Activated naive CD8-positive, alpha-beta T cell treated with anti-CD3 and anti-CD28 coated beads, Interleukin-2, amount 10 ng/mL, durations not matched to agents 7 days and 5 days (primary cell): Measurements from ENCODE around the gene TPRX2. TPM values are rescaled to one million over a fixed set of nuclear protein-coding genes. Genes with fewer than 3 reads are reported as not detected.

Experiments
- ATAC-seq: fragments of 150-1000 bp; cut with Tn5 transposase; one replicate; pipeline ENCODE4 v1.10.0; 2021; ENCODE audit warnings: low read depth, moderate library complexity
- POLR2A ChIA-PET: fragments of 350-600 bp; sonication (Branson Sonifier 250); formaldehyde crosslinking; loops from one replicate; lab custom pipeline; 2021; ENCODE audit warnings: antibody characterized with exemption; lab: Charles Lee
- DNase-seq: peaks from one replicate; pipeline ENCODE4 v3.0.0; 2021
- H3K27ac Mint-ChIP-seq: one replicate; pipeline ENCODE4 v1.8.0; 2022; ENCODE audit warnings: mild to moderate bottlenecking, mixed read lengths
- H3K27me3 Mint-ChIP-seq: one replicate; pipeline ENCODE4 v1.8.0; 2022; ENCODE audit warnings: mild to moderate bottlenecking, moderate library complexity, mixed read lengths
- H3K36me3 Mint-ChIP-seq: one replicate; pipeline ENCODE4 v1.8.0; 2021; ENCODE audit warnings: mild to moderate bottlenecking, mixed read lengths
- H3K4me1 Mint-ChIP-seq: one replicate; pipeline ENCODE4 v1.8.0; 2021; ENCODE audit warnings: mixed read lengths
- H3K4me3 Mint-ChIP-seq: one replicate; pipeline ENCODE4 v1.8.0; 2022; ENCODE audit warnings: mild to moderate bottlenecking, moderate library complexity, mixed read lengths
- H3K9me3 Mint-ChIP-seq: one replicate; pipeline ENCODE4 v1.8.0; 2021; ENCODE audit warnings: mixed read lengths
- total RNA-seq, 2 experiments: library from RNA; stranded (reverse); gene quantifications; one replicate each; pipeline ENCODE4 v1.2.3, GENCODE V29; 2021

The TPRX2 gene
- total RNA-seq, 2 experiments from 2014 or later, result not detected

GRCh38 chr19:47881757-47882156 lies 22.7 kb downstream of the TPRX2 start:
- ATAC-seq (no peak), DNase-seq (no peak)
- H3K4me1 Mint-ChIP-seq, result no peaks in the 10 kb centered on the region
- no peak overlapping the region for H3K4me3 Mint-ChIP-seq
- H3K36me3 Mint-ChIP-seq, result no peaks in the 10 kb centered on the region
- peaks cover 4% of the 10 kb centered on the region for H3K9me3 Mint-ChIP-seq
- H3K27me3 Mint-ChIP-seq, result peaks cover 17% of the 10 kb centered on the region
- H3K27ac Mint-ChIP-seq, result no peak overlapping the region
- POLR2A ChIA-PET, result no interaction called here

DNA sequence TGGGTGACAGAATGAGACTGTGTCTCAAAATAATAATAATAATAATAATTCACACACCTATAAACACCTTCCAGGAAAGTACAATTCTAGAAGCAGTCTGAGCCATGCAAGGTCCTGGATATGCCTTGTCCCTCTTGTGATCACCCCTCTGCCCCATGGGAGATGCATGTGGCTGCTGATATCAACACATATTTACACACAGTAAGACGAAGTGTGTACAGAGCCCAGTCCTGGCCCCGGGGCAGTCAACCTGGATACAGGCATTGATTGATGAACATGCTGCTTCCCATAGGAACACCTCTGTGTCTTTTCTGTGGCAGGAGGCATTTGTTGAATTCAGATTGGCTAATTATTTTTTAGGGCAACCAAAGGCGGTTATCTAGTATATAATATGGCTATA lies 23.9 kb downstream of the TPRX2 start:
- DNase-seq, result no peak
- H3K27ac Mint-ChIP-seq, result no peak overlapping the region
- no peak overlapping the region for H3K4me3 Mint-ChIP-seq
- POLR2A ChIA-PET, result no interaction called here
- no peaks in the 10 kb centered on the region for H3K36me3 Mint-ChIP-seq
- H3K9me3 Mint-ChIP-seq, result peaks cover 4% of the 10 kb centered on the region
- peaks cover 19% of the 10 kb centered on the region for H3K27me3 Mint-ChIP-seq
- no peak for ATAC-seq
- no peaks in the 10 kb centered on the region for H3K4me1 Mint-ChIP-seq

DNA sequence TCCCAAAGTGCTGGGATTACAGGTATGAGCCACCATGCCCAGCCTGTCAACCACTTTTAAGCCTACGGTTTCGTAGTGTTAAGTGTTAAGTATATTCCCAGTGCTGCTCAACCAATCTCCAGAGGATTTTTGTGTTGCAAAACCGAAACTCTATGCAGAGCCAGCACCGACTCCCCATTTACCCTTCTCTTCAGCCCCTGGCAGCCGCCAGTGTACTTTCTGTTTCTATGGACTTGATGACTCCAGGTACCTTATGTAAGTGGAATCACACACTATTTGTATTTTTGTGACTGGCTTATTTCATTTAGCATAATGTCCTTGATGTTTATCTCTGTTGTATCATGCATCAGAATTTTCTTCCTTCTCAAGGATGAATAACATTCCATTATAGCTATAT lies 26.0 kb downstream of the TPRX2 start:
- Mint-ChIP-seq H3K27ac (no peak overlapping the region), H3K4me1 (no peaks in the 10 kb centered on the region), H3K9me3 (no peaks in the 10 kb centered on the region), H3K4me3 (no peak overlapping the region), H3K36me3 (no peaks in the 10 kb centered on the region), H3K27me3 (peaks cover 21% of the 10 kb centered on the region)
- ATAC-seq (no peak), DNase-seq (no peak)
- POLR2A ChIA-PET, result no interaction called here

- Mint-ChIP-seq H3K4me3 (no peak within 1 kb of the TSS), H3K4me1 (no peaks in the 10 kb centered on the region), H3K27ac (no peak within 1 kb of the TSS)
These were observed 27.1 kb downstream of the TPRX2 start, which contains the start of gene SULT2A1 for GRCh38 chr19:47886010-47886559. Gene SULT2A1, minus strand, starts transcription at chr19:47886315. Its CDS starts 58 bp downstream, at chr19:47886257.

DNA sequence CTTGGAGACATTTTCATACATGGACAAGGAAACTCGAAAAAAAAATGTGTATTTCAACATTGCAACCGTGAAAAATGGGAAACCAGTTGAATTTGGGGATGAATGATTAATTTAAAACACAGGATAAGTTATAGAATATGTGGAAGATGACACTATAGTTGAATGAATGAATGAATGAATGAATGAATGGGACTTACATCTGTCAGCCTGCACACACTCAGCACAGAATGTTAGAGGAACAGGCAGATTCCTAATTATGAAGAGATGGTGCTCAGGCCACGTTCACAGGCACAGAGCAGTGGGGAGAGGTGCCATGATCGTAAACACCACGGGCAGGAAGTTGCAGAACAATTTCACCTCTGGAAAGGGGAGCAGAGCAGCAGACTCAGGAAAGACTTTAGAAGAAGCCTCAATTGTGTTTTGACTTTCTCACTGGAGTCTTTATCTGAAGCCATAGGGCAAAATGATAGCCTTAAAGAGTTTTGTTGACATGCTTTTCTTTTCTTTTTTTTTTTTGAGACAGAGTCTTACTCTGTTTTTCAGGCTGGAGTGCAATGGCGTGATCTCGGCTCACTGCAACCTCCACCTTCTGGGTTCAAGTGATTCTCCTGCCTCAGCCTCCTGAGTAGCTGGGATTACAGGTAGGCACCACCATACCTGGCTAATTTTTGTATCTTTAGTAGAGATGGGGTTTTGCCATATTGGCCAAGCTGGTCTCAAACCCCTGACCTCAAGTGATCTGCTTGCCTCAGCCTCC lies 32.0 kb downstream of the TPRX2 start:
- ATAC-seq, result no peak
- Mint-ChIP-seq H3K4me1 (no peaks in the 10 kb centered on the region), H3K27ac (no peak overlapping the region), H3K4me3 (no peak overlapping the region), H3K36me3 (no peaks in the 10 kb centered on the region), H3K27me3 (peaks cover 10% of the 10 kb centered on the region), H3K9me3 (peaks cover 5% of the 10 kb centered on the region)
- POLR2A ChIA-PET, result no interaction called here
- DNase-seq, result no peak

More at GRCh38 chr19:47886010-47886559, 27.1 kb downstream of the TPRX2 start, which contains the start of gene SULT2A1:
- H3K27me3 Mint-ChIP-seq, result peaks cover 21% of the 10 kb centered on the region
- ATAC-seq (no peak), DNase-seq (no peak)
- POLR2A ChIA-PET, result no interaction called here
- no peaks in the 10 kb centered on the region for H3K9me3 Mint-ChIP-seq
- H3K36me3 Mint-ChIP-seq, result no peaks in the 10 kb centered on the region

DNA sequence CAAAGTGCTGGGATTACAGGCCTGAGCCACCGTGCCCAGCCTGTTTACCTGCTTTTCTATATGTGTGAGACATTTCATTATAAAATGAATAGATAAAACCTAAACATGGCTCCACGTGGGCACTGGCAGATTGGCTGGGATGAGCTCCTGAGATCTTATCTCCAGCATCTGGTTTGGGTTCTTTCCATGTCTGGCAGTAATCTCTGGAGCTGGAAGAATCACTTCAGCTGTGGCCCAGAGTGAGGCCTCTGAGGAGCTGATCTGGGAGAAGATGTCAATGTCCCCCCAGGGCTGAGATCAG lies 32.5 kb downstream of the TPRX2 start:
- H3K36me3 Mint-ChIP-seq, result no peaks in the 10 kb centered on the region
- ATAC-seq, result no peak
- no peak overlapping the region for H3K4me3 Mint-ChIP-seq
- H3K4me1 Mint-ChIP-seq, result no peaks in the 10 kb centered on the region
- H3K9me3 Mint-ChIP-seq, result peaks cover 5% of the 10 kb centered on the region
- POLR2A ChIA-PET, result no interaction called here
- H3K27me3 Mint-ChIP-seq, result peaks cover 6% of the 10 kb centered on the region
- no peak overlapping the region for H3K27ac Mint-ChIP-seq
- DNase-seq, result no peak

- Mint-ChIP-seq H3K27ac (no peak overlapping the region), H3K27me3 (peaks cover 2% of the 10 kb centered on the region), H3K4me3 (no peak overlapping the region), H3K4me1 (no peaks in the 10 kb centered on the region), H3K36me3 (no peaks in the 10 kb centered on the region), H3K9me3 (peaks cover 5% of the 10 kb centered on the region)
- ATAC-seq (no peak), DNase-seq (no peak)
- POLR2A ChIA-PET, result no interaction called here
These were observed 33.1 kb downstream of the TPRX2 start for GRCh38 chr19:47891923-47892666.

DNA sequence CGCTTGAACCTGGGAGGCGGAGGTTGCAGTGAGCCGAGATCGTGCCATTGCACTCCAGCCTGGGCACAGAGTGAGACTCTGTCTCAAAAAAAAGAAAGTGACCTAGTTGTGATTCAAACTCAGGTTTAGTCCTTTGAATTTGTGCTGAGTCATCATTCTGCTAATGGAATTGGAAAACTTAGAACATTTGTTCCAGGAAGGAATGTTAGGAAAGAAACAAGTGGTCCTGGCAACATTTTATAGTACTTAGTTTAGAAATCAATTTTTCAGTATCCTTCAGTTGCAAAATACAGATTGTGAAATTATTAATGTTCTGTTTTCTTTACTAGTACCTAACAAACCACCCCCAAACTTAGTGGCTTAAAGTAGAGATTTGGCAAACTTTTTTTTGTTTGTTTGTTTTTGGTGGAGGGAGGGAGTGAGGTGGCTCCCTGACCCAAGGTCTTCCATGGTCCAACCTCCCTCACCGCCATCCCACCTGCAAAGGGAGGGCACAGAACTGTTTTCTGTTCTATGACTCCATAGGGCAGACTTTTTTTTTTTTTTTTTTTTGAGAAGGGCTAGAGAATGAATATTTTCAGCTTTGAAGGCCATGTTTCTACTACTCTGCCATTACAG lies 36.2 kb downstream of the TPRX2 start:
- H3K9me3 Mint-ChIP-seq, result peaks cover 5% of the 10 kb centered on the region
- POLR2A ChIA-PET, result no interaction called here
- no peak for DNase-seq

GRCh38 chr19:47896019-47896418 lies 37.0 kb downstream of the TPRX2 start:
- Mint-ChIP-seq H3K36me3 (no peaks in the 10 kb centered on the region), H3K27me3 (no peaks in the 10 kb centered on the region), H3K27ac (no peak overlapping the region), H3K9me3 (peaks cover 5% of the 10 kb centered on the region), H3K4me1 (no peaks in the 10 kb centered on the region), H3K4me3 (no peak overlapping the region)
- POLR2A ChIA-PET, result no interaction called here
- DNase-seq (no peak), ATAC-seq (no peak)

More for the DNA sequence above, 36.2 kb downstream of the TPRX2 start:
- Mint-ChIP-seq H3K36me3 (no peaks in the 10 kb centered on the region), H3K27ac (no peak overlapping the region), H3K27me3 (no peaks in the 10 kb centered on the region), H3K4me3 (no peak overlapping the region), H3K4me1 (no peaks in the 10 kb centered on the region)
- ATAC-seq, result no peak

- no peaks in the 10 kb centered on the region for H3K36me3 Mint-ChIP-seq
- no peak for ATAC-seq
- H3K27me3 Mint-ChIP-seq, result no peaks in the 10 kb centered on the region
These were observed 37.7 kb downstream of the TPRX2 start for GRCh38 chr19:47896773-47897172.

DNA sequence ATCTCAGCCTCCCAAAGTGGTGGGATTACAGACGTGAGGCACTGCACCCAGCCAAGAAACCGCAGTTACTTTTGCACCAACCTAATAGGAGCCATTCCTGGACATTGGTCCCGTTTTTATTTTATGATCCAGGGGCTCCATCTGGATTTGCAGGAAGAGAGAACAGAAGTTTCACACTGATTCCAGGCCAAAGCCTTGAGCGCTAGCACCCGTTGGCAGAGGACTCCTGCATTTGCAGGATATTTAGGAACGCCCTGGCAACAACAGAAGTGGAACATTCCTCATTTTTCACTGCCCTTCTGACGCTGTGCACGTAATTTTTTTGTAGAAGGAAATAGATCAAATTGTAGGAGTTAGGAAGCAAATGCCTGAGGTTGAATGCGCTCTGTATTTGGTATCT lies 38.8 kb downstream of the TPRX2 start:
- H3K4me1 Mint-ChIP-seq, result no peaks in the 10 kb centered on the region
- peaks cover 2% of the 10 kb centered on the region for H3K9me3 Mint-ChIP-seq
- no peaks in the 10 kb centered on the region for H3K27me3 Mint-ChIP-seq
- no peak overlapping the region for H3K4me3 Mint-ChIP-seq
- POLR2A ChIA-PET, result no interaction called here
- no peak overlapping the region for H3K27ac Mint-ChIP-seq
- DNase-seq (no peak), ATAC-seq (no peak)
- H3K36me3 Mint-ChIP-seq, result no peaks in the 10 kb centered on the region

More at GRCh38 chr19:47896773-47897172, 37.7 kb downstream of the TPRX2 start:
- Mint-ChIP-seq H3K4me3 (no peak overlapping the region), H3K4me1 (no peaks in the 10 kb centered on the region), H3K9me3 (peaks cover 5% of the 10 kb centered on the region), H3K27ac (no peak overlapping the region)
- POLR2A ChIA-PET, result no interaction called here
- DNase-seq, result no peak

DNA sequence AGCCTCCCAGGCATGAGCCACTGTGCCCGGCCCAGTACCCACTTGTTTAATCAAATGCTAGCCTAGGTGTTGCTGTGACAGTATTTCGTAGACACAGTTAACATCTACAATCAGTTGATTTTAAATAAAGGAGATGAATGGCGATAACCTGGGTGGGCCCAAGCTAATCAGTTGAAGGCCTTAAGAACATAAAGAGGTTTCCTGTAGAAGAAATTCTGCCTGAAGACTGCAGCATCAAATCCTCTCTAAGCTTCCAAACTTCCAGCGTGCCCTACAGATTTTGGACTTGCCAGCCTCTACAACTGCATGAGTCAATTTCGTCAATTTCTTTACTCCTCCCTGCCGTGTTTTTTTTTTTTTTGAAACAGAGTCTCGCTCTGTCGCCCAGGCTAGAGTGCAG lies 40.3 kb downstream of the TPRX2 start:
- Mint-ChIP-seq H3K4me1 (no peaks in the 10 kb centered on the region), H3K27me3 (no peaks in the 10 kb centered on the region), H3K9me3 (no peaks in the 10 kb centered on the region), H3K4me3 (no peak overlapping the region), H3K27ac (no peak overlapping the region), H3K36me3 (no peaks in the 10 kb centered on the region)
- POLR2A ChIA-PET, result no interaction called here
- DNase-seq (no peak), ATAC-seq (no peak)

DNA sequence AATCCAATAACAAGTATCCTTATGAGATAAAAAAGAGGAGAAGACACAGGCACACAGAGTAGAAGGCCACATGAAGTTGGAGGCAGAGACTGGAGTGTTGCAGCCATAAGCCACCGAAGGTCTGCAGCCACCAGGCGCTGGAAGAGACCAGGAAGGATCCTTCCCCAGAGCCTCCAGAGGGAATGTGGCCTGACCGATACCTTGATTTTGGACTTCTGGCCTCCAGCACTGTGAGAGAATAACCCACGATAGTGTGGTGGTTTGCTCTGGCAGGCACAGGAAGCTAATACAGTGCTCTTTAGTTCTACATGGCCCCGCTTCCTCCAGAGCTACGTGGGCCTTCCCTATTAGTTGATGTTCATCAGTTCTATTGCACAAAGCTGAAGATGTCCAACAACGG lies 42.3 kb downstream of the TPRX2 start:
- Mint-ChIP-seq H3K4me1 (no peaks in the 10 kb centered on the region), H3K27me3 (no peaks in the 10 kb centered on the region), H3K4me3 (no peak overlapping the region), H3K9me3 (no peaks in the 10 kb centered on the region), H3K27ac (no peak overlapping the region), H3K36me3 (no peaks in the 10 kb centered on the region)
- no peak for DNase-seq
- ATAC-seq, result no peak
- POLR2A ChIA-PET, result no interaction called here
